Panc1 (cell line): ENCODE measurements around the gene PCNX2. TPM values are rescaled to one million over a fixed set of nuclear protein-coding genes. Genes with fewer than 3 reads are reported as not detected.

ENCODE experiments used
- ATAC-seq: fragments of 200-7000 bp; cut with Tn5 transposase; 2 replicates; pipeline ENCODE4 v1.9.1; 2020; ENCODE audit warnings: mild to moderate bottlenecking, moderate library complexity
- BruUV-seq: library from RNA; stranded (reverse); fragments of 400-500 nt; replicated peaks from 2 replicates; lab custom pipeline; 2021; lab: Mats Ljungman, UMichigan
- CTCF ChIA-PET: fragments of 300-600 bp; sonication (Branson Sonifier 250); formaldehyde crosslinking; loops from one replicate; lab custom pipeline; 2022; ENCODE audit warnings: antibody characterized with exemption; lab: Charles Lee
- POLR2A ChIA-PET: fragments of 300-600 bp; sonication (Branson Sonifier 250); formaldehyde crosslinking; loops from one replicate; lab custom pipeline; 2022; ENCODE audit warnings: antibody characterized with exemption; lab: Charles Lee
- DNase-seq: peaks from one replicate; pipeline ENCODE4 v3.0.0-alpha.2; 2010; ENCODE audit warnings: low read depth, low spot score
- H3K27ac ChIP-seq: 2 replicates; pipeline ENCODE4 v1.5.1; 2011; ENCODE audit warnings: mild to moderate bottlenecking, low read length, inconsistent platforms
- H3K27me3 ChIP-seq: fragments of 200-500 bp; sonication (Bioruptor generic); 2 replicates; pipeline ENCODE4 v1.6.0; 2014; ENCODE audit warnings: low read length, inconsistent platforms; ENCODE audit not compliant: control insufficient read depth, insufficient read depth
- H3K36me3 ChIP-seq: fragments of 200-500 bp; sonication (Bioruptor generic); 2 replicates; pipeline ENCODE4 v1.5.1; 2014; ENCODE audit warnings: inconsistent platforms, mild to moderate bottlenecking, low read length, moderate library complexity; ENCODE audit not compliant: control insufficient read depth, insufficient read depth
- H3K4me1 ChIP-seq: 2 replicates; pipeline ENCODE4 v1.5.1; 2011; ENCODE audit warnings: inconsistent platforms, mild to moderate bottlenecking, low read length, moderate library complexity; ENCODE audit not compliant: control insufficient read depth, insufficient read depth
- H3K4me3 ChIP-seq, 2 experiments: 2 replicates each; pipeline ENCODE4 v1.5.1; 2011 to 2012; ENCODE audit warnings: low read depth in 2 of 2, low read length in 2 of 2, mild to moderate bottlenecking in 2 of 2, inconsistent platforms in 1 of 2, moderate library complexity in 1 of 2
- H3K9me3 ChIP-seq: fragments of 200-500 bp; sonication (Bioruptor generic); 2 replicates; pipeline ENCODE4 v1.5.1; 2014; ENCODE audit warnings: low read depth, mild to moderate bottlenecking, inconsistent platforms, low read length, moderate library complexity; ENCODE audit not compliant: control insufficient read depth, insufficient read depth
- CTCF ChIP-seq: fragments of 450-650 bp; IDR thresholded peaks from 2 replicates; pipeline ENCODE4 v1.5.1; 2017; ENCODE audit warnings: mild to moderate bottlenecking
- POLR2AphosphoS5 ChIP-seq: IDR thresholded peaks from 2 replicates; pipeline ENCODE4 v1.6.1; 2012; ENCODE audit warnings: mild to moderate bottlenecking, low read depth, low read length, moderate library complexity
- REST ChIP-seq, 2 experiments: IDR thresholded peaks; 2 replicates each; pipeline ENCODE4 v1.6.1; 2011 to 2012; ENCODE audit warnings: low read depth in 2 of 2, control low read depth in 1 of 2, low read length in 1 of 2, mild to moderate bottlenecking in 1 of 2, moderate library complexity in 1 of 2; ENCODE audit not compliant: insufficient read depth in 1 of 2
- SIN3A ChIP-seq: IDR thresholded peaks from 2 replicates; pipeline ENCODE4 v1.6.1; 2012; ENCODE audit warnings: low read depth, mild to moderate bottlenecking, low read length, moderate library complexity, borderline replicate concordance; ENCODE audit not compliant: insufficient read depth
- TCF7L2 ChIP-seq: IDR thresholded peaks from 2 replicates; pipeline ENCODE4 v1.6.1; 2011; ENCODE audit warnings: mild to moderate bottlenecking, low read depth, low read length, inconsistent platforms
- in situ Hi-C: cut with HindIII; loops from 2 replicates; pipeline ENCODE4 v1.10.0; 2016; ENCODE audit warnings: low sequenced_read_pairs, low pct_unique_long_range_greater_than_20kb
- intact Hi-C: fragments of 100-400 bp; cut with micrococcal nuclease; formaldehyde crosslinking; loops from one replicate; pipeline ENCODE4 v1.10.0; 2022; ENCODE audit not compliant: unreplicated experiment
- total RNA-seq: library from RNA; stranded (reverse); gene quantifications from one replicate; pipeline ENCODE4 v1.2.1, GENCODE V29; 2021; ENCODE audit not compliant: unreplicated experiment

The PCNX2 gene
- total RNA-seq, 1 experiment from 2014 or later: 2.6 TPM

GRCh38 chr1:232973652-232974611, 321.6 kb downstream of the PCNX2 start:
- ChIA-PET POLR2A (interaction anchor here (0.6 kb wide), 1 partner anchor 284 kb away, joined by 9 read pairs; no protein-coding TSS in a partner anchor), CTCF (no interaction called here)
- ATAC-seq (no peak), DNase-seq (no peak)
- in situ Hi-C loops (no loop called here), intact Hi-C loops (no loop called here)
- H3K4me3 ChIP-seq: no peak overlapping the region
- H3K4me1 ChIP-seq: no peaks in the 10 kb centered on the region
- peaks cover 20% of the 10 kb centered on the region; the same call in 1 of the 2 replicates for H3K9me3 ChIP-seq
- BruUV-seq: no TSS peak
- no peaks in the 10 kb centered on the region for H3K27me3 ChIP-seq
- no peak overlapping the region for H3K27ac ChIP-seq
- TF ChIP-seq TCF7L2: no peak
- no peak for TF ChIP-seq REST (IDR thresholded peaks at IDR 0.05; ENCODE audit: insufficient read depth in 1 of 2, low read depth in 2 of 2, low read length in 1 of 2)
- no peak for TF ChIP-seq POLR2AphosphoS5
- TF ChIP-seq CTCF: no peak
- TF ChIP-seq SIN3A: no peak
- no peaks in the 10 kb centered on the region for H3K36me3 ChIP-seq

GRCh38 chr1:232970508-232970907, 325.0 kb downstream of the PCNX2 start:
- in situ Hi-C loops: no loop called here
- Histone ChIP-seq H3K36me3 (no peaks in the 10 kb centered on the region), H3K27me3 (no peaks in the 10 kb centered on the region), H3K27ac (no peak overlapping the region), H3K9me3 (peaks cover 20% of the 10 kb centered on the region; the same call in 1 of the 2 replicates), H3K4me3 (no peak overlapping the region), H3K4me1 (no peaks in the 10 kb centered on the region)
- ChIA-PET POLR2A (no interaction called here), CTCF (no interaction called here)
- no TSS peak for BruUV-seq
- intact Hi-C loops: no loop called here
- TF ChIP-seq SIN3A (no peak), CTCF (no peak), TCF7L2 (no peak)
- DNase-seq (no peak), ATAC-seq (no peak)
